AG09319 (cell line): ENCODE results near the gene SMG1.

Experiments used
- DNase-seq: peaks from one replicate; pipeline ENCODE4 v3.0.0-alpha.2; 2010; ENCODE audit warnings: low read depth; ENCODE audit errors: extremely low read depth
- CTCF ChIP-seq: IDR thresholded peaks from 2 replicates; pipeline ENCODE4 v1.5.1; 2011; ENCODE audit warnings: low read depth, mild to moderate bottlenecking, inconsistent platforms, low read length, moderate library complexity

SMG1 gene

DNA sequence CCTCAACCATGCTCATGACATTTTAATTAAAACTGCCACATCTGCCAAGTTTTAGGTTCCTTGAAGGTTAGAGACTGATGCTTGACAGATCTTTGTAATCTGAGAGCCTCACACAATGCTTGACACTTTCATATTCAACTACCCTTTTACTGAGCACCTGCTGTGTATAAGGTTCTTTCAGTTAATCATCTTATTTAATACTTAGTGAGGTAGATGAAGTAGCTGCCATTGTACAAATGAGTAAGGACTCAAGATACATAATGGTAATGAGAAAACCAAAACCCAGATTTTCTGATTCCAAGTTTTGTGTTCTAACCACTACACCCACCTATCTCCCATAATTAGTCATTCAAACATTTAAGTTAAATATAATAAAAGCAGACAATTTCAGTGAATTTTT, 89.5 kb downstream of the SMG1 start:
- TF ChIP-seq CTCF, result no peak
- DNase-seq, result no peak

- DNase-seq, result no peak
Observed at GRCh38 chr16:18834864-18835263, 91.3 kb downstream of the SMG1 start.

GRCh38 chr16:18833707-18834505, 92.3 kb downstream of the SMG1 start:
- no peak for TF ChIP-seq CTCF
- no peak for DNase-seq

More at GRCh38 chr16:18834864-18835263, 91.3 kb downstream of the SMG1 start:
- TF ChIP-seq CTCF, result no peak

DNA sequence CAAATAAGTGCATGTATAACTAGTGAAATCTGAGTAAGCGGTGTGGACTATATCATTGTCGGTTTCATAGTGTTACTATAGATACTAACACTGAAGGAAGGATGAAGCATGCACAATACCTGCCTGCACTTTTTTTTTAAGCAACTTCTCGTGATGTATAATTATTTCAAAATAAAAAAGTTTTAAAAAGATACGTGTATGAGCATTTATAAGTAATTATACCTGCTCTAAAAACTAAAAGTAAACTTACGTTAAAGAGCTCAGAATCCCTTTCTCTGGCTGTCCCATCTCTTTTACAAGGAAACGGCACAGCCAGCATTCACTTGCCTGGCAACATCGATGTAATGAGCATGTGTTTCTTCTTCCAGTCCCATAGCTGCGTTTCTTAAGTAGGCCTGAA, 93.6 kb downstream of the SMG1 start:
- TF ChIP-seq CTCF, result no peak
- DNase-seq, result no peak

DNA sequence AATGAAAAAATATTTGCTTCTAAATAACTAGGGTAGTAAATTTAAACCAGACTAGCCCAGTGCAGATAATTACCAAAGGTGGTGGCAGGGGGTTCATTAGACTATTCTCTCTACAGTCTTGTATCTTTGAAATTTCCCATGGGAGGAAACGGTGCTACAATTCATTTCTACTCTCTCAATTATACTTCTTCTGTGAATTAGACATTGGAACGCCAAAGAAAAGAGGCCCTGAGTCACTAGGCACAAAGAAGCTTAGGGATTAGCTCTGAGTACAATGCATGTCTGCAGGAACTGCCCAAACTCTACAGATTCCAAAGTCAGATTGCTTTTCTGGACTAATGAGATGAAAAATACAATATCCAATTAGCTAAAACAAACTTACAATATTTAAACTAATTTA, 94.2 kb downstream of the SMG1 start:
- no peak for TF ChIP-seq CTCF
- DNase-seq, result no peak

- TF ChIP-seq CTCF, result no peak
- no peak for DNase-seq
Observed at GRCh38 chr16:18829251-18829650, 97.0 kb downstream of the SMG1 start.

DNA sequence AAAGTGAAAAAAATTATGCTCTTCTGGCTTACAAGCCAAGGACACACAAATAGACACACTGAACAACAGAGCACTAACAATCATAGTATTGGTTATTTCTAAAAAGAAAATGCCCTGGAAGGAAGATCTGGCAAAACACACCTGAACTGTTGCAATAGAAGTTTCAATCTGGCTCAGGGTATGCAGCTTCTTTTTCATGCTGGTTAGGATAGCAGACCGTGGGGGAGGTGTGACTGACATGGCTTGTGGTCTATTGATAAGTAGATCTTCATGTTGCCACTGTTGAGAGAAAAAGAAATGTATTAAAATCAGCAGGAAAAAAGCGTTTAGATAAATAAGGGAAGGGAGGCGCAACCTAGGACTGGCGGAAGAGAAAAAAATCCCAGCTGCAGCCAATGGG, 98.3 kb downstream of the SMG1 start:
- no peak for TF ChIP-seq CTCF
- no peak for DNase-seq
